Nephron progenitor cell (in vitro differentiated cells): ENCODE data around the gene MKLN1.

Experiments used
- DNase-seq: peaks from one replicate; pipeline ENCODE4 v3.0.0; 2021
- H3K27ac Mint-ChIP-seq: 2 replicates; pipeline ENCODE4 v1.8.0; 2021; ENCODE audit warnings: mild to moderate bottlenecking, moderate library complexity, mixed read lengths
- H3K27me3 Mint-ChIP-seq: 2 replicates; pipeline ENCODE4 v1.8.0; 2021; ENCODE audit warnings: mild to moderate bottlenecking, low read depth, mixed read lengths; ENCODE audit not compliant: poor library complexity
- H3K36me3 Mint-ChIP-seq: 2 replicates; pipeline ENCODE4 v1.8.0; 2021; ENCODE audit warnings: low read depth, mixed read lengths
- H3K4me1 Mint-ChIP-seq: 2 replicates; pipeline ENCODE4 v1.8.0; 2021; ENCODE audit warnings: mixed read lengths
- H3K4me3 Mint-ChIP-seq: 2 replicates; pipeline ENCODE4 v1.8.0; 2021; ENCODE audit warnings: mild to moderate bottlenecking, moderate library complexity, mixed read lengths
- H3K9me3 Mint-ChIP-seq: 2 replicates; pipeline ENCODE4 v1.8.0; 2021; ENCODE audit warnings: mild to moderate bottlenecking, moderate library complexity, mixed read lengths
- TF ChIP-seq, protein P1 (sequence below): fragments of 200-600 bp; sonication (generic); IDR thresholded peaks from 2 replicates; pipeline ENCODE4 v1.5.0; 2021; ENCODE audit warnings: antibody characterized with exemption

MKLN1 gene

DNA sequence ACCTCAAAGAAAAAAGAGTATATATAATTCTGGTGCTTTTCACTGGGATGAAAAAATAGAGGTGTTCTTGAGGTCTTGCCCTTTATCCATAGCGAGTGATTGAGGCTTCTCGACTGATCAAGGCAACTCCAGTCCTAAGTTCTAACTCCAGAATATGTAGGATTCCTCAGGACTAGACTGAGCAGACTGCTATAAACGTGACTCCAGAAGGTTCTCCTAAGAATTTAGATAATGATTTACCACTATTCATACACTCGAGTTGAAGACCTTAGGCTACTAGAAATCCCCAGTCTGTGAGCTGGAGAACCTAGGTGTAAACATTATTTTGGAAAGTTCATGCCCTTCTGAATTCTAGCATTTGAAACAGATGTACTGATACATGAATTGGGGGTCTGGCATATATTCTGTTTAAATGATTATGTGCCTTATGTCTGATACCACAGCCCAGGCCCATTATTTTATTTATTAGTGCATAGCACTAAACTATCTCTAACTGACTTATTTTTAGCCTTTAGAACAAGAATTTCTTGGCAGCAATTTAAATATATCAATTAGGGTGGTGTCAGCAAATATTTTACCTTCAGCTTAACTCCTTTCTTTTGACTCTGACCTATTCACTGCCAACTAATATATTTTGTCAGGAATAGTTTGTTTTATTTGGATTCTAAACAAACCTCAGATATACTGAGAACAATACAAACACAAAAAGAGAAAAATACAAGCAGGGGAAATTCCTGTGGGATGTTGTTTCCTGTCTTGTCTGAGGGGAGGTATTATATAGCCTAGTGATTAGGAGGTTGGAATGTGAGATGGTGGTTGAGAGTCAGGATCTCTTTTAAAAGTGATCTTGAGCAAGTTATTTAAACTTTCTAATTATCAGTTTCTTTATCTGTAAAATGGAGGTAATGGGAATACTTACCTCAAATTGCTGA lies 153.0 kb downstream of the MKLN1 start:
- Mint-ChIP-seq H3K4me3 (no peak overlapping the region), H3K4me1 (peaks cover 10% of the 10 kb centered on the region), H3K27me3 (peaks cover 4% of the 10 kb centered on the region), H3K36me3 (peaks cover 25% of the 10 kb centered on the region), H3K9me3 (no peaks in the 10 kb centered on the region), H3K27ac (no peak overlapping the region)
- TF ChIP-seq, protein P1, sequence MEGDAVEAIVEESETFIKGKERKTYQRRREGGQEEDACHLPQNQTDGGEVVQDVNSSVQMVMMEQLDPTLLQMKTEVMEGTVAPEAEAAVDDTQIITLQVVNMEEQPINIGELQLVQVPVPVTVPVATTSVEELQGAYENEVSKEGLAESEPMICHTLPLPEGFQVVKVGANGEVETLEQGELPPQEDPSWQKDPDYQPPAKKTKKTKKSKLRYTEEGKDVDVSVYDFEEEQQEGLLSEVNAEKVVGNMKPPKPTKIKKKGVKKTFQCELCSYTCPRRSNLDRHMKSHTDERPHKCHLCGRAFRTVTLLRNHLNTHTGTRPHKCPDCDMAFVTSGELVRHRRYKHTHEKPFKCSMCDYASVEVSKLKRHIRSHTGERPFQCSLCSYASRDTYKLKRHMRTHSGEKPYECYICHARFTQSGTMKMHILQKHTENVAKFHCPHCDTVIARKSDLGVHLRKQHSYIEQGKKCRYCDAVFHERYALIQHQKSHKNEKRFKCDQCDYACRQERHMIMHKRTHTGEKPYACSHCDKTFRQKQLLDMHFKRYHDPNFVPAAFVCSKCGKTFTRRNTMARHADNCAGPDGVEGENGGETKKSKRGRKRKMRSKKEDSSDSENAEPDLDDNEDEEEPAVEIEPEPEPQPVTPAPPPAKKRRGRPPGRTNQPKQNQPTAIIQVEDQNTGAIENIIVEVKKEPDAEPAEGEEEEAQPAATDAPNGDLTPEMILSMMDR = no peak
- DNase-seq = no peak

DNA sequence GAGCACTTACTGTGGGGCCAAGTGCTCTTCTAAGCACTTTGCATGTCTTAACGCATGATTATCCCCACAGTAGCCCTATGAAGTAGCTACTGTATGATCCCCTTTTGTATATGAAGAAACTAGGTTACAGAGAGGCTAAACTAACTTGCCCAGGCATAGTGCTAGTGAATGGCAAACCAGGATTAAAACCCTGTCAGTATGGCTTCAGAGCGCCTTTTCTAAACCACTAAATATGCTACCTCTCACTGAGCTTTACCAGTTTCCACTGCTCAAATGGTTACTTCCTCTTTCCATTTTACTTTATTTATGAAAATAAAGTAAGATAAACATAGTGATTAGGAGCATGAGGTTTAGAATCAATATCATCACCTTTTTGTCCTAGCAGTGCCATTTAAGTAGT lies 155.1 kb downstream of the MKLN1 start:
- H3K36me3 Mint-ChIP-seq = peaks cover 21% of the 10 kb centered on the region
- DNase-seq = no peak
- H3K27me3 Mint-ChIP-seq = peaks cover 4% of the 10 kb centered on the region
- H3K27ac Mint-ChIP-seq = no peak overlapping the region
- no peaks in the 10 kb centered on the region for H3K9me3 Mint-ChIP-seq
- TF ChIP-seq, protein P1 = no peak
- H3K4me1 Mint-ChIP-seq = peaks cover 10% of the 10 kb centered on the region
- H3K4me3 Mint-ChIP-seq = no peak overlapping the region

DNA sequence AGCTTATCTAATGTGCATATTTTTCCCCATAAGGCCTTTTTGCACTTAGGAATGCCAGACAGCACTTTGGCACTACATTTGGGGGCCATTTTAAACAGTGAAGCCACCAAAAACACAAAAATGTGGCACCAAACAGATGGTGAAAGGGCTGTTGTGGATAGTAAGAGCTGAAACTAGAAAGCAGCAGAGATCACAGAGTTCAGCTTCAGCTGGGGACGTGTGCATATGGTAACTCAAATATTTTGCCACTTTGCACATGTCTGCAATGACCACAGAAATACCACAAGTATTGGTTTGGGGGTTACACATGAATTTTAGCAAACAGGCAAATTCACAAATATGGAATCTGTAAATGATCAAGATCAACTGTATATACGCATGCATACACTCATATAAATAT lies 155.9 kb downstream of the MKLN1 start:
- TF ChIP-seq, protein P1 = no peak
- Mint-ChIP-seq H3K27ac (no peak overlapping the region), H3K9me3 (no peaks in the 10 kb centered on the region), H3K4me1 (peaks cover 10% of the 10 kb centered on the region), H3K4me3 (no peak overlapping the region), H3K27me3 (peaks cover 8% of the 10 kb centered on the region), H3K36me3 (peaks cover 20% of the 10 kb centered on the region)
- no peak for DNase-seq

DNA sequence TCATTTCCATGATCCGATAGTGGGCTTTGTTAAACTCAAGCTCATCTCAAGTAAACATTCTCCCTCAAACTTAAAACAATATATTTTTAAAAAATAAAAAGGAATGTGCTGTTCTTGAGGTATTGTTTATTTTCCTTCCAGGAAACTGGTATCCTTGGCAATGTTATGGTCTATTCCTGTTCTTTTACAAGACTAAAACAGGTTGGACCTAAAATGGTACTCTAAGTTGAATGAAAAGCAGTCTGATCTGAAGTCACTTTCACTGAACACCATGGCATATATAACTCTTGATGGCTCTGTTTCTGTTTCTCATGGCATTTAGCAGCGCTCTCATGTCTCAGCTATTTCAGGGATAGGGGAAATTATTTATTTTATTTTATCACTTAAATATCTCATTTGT lies 158.7 kb downstream of the MKLN1 start:
- Mint-ChIP-seq H3K27me3 (peaks cover 8% of the 10 kb centered on the region), H3K4me1 (no peaks in the 10 kb centered on the region), H3K9me3 (no peaks in the 10 kb centered on the region), H3K36me3 (peaks cover 12% of the 10 kb centered on the region), H3K27ac (no peak overlapping the region), H3K4me3 (no peak overlapping the region)
- TF ChIP-seq, protein P1 = no peak
- no peak for DNase-seq

DNA sequence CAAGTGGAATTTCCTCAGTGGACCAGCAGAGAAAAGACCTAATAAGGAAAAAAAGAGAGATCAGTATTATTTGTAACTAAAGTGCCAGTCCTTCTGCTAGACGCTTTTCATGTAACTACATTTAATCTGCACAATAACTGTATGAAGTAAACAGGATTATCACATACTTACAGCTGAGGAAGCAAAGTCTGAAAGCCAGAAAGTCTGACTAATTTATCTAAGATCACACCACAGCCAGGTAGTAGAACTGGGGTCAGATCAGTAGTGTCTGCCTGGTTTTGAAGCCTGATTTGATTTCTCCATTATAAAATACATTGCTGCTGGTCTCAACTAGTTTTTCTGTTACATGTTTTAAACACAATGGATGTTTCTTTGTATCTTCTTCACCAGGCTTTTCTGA lies 159.5 kb downstream of the MKLN1 start:
- H3K27ac Mint-ChIP-seq = no peak overlapping the region
- TF ChIP-seq, protein P1 = no peak
- no peaks in the 10 kb centered on the region for H3K4me1 Mint-ChIP-seq
- H3K27me3 Mint-ChIP-seq = peaks cover 7% of the 10 kb centered on the region
- DNase-seq = no peak
- no peaks in the 10 kb centered on the region for H3K9me3 Mint-ChIP-seq
- H3K4me3 Mint-ChIP-seq = no peak overlapping the region
- H3K36me3 Mint-ChIP-seq = peaks cover 17% of the 10 kb centered on the region

DNA sequence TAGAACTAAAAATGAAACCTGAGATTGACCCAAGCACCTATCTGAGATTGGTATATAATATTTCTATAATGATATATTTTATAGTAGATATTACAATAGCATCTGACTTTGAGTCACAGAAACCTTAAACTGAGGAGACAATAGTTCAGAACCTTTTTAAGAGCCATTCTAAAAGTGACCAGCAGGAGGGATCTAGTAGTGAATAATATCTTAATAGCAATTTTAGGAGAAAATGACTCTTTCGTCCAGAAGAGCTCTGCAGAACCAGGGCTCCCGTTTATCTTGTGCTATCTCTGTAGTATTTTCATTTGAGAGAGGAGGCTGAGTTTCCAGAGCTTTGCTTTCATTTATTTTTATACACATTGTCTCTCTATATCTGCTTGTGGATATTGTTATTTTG lies 160.7 kb downstream of the MKLN1 start:
- H3K4me1 Mint-ChIP-seq = no peaks in the 10 kb centered on the region
- peaks cover 4% of the 10 kb centered on the region for H3K27me3 Mint-ChIP-seq
- no peak for DNase-seq
- TF ChIP-seq, protein P1 = no peak
- no peak overlapping the region for H3K4me3 Mint-ChIP-seq
- no peaks in the 10 kb centered on the region for H3K9me3 Mint-ChIP-seq
- H3K36me3 Mint-ChIP-seq = peaks cover 15% of the 10 kb centered on the region
- H3K27ac Mint-ChIP-seq = no peak overlapping the region
